Neural cell (in vitro differentiated cells): ENCODE measurements around the gene C22orf23. TPM values are rescaled to one million over a fixed set of nuclear protein-coding genes. Genes with fewer than 3 reads are reported as not detected.

ENCODE experiments used
- H2AFZ ChIP-seq: fragments of 200-600, 300-800 bp; sonication (generic), shearing (Covaris generic); 2 replicates; pipeline ENCODE4 v1.6.0; 2014; ENCODE audit warnings: low read depth, mild to moderate bottlenecking, antibody characterized with exemption, low read length, moderate library complexity
- H3F3A ChIP-seq: fragments of 200-600 bp; shearing (Covaris generic); 2 replicates; pipeline ENCODE4 v1.6.1; 2016; ENCODE audit warnings: mild to moderate bottlenecking, moderate library complexity, mixed read lengths, antibody characterized with exemption, low read length; ENCODE audit not compliant: insufficient read depth, poor library complexity, severe bottlenecking
- H3K27ac ChIP-seq: fragments of 200-600, 300-800 bp; sonication (generic), shearing (Covaris generic); 2 replicates; pipeline ENCODE4 v1.5.1; 2014; ENCODE audit warnings: mild to moderate bottlenecking, low read length, moderate library complexity
- H3K27me3 ChIP-seq: fragments of 300-800, 200-600 bp; sonication (generic), shearing (Covaris generic); 2 replicates; pipeline ENCODE4 v1.6.0; 2014; ENCODE audit warnings: mild to moderate bottlenecking, low read depth, low read length, moderate library complexity; ENCODE audit not compliant: insufficient read depth
- H3K36me3 ChIP-seq: fragments of 300-800, 200-600 bp; sonication (generic), shearing (Covaris generic); 2 replicates; pipeline ENCODE4 v1.5.1; 2014; ENCODE audit warnings: mild to moderate bottlenecking, antibody characterized with exemption, low read length, moderate library complexity; ENCODE audit not compliant: insufficient read depth
- H3K4me2 ChIP-seq: fragments of 300-800, 200-600 bp; sonication (generic), shearing (Covaris generic); 2 replicates; pipeline ENCODE4 v1.6.0; 2014; ENCODE audit warnings: mild to moderate bottlenecking, low read length
- H3K4me3 ChIP-seq: fragments of 300-800, 200-600 bp; sonication (generic), shearing (Covaris generic); 2 replicates; pipeline ENCODE4 v1.5.1; 2014; ENCODE audit warnings: mild to moderate bottlenecking, low read length, moderate library complexity
- H3K79me2 ChIP-seq: fragments of 200-600 bp; shearing (Covaris generic); replicated peaks from 2 replicates; pipeline ENCODE4 v1.6.0; 2014; ENCODE audit warnings: mild to moderate bottlenecking, low read length, moderate library complexity; ENCODE audit not compliant: insufficient read depth
- H3K9ac ChIP-seq: fragments of 300-800, 200-600 bp; sonication (generic), shearing (Covaris generic); 2 replicates; pipeline ENCODE4 v1.6.1; 2016; ENCODE audit warnings: mild to moderate bottlenecking, low read length, mixed read lengths
- H3K9me2 ChIP-seq: fragments of 200-600 bp; shearing (Covaris generic); 2 replicates; pipeline ENCODE4 v1.6.1; 2016; ENCODE audit warnings: mild to moderate bottlenecking, low read length, mixed read lengths; ENCODE audit not compliant: insufficient read depth
- H3K9me3 ChIP-seq: fragments of 200-600, 300-800 bp; sonication (generic), shearing (Covaris generic); 2 replicates; pipeline ENCODE4 v1.6.1; 2016; ENCODE audit warnings: mild to moderate bottlenecking, mixed run types, low read length, moderate library complexity, mixed read lengths
- H4K20me1 ChIP-seq: fragments of 200-600 bp; shearing (Covaris generic); 2 replicates; pipeline ENCODE4 v1.6.1; 2016; ENCODE audit warnings: mild to moderate bottlenecking, mixed run types; ENCODE audit not compliant: insufficient read depth
- CTCF ChIP-seq: fragments of 450-650 bp; IDR thresholded peaks from 2 replicates; pipeline ENCODE4 v1.5.1; 2014; ENCODE audit warnings: antibody characterized with exemption, mild to moderate bottlenecking, moderate library complexity; ENCODE audit not compliant: poor library complexity, severe bottlenecking
- EP300 ChIP-seq: fragments of 450-650 bp; conservative IDR thresholded peaks from 2 replicates; pipeline ENCODE4 v1.6.1; 2014; ENCODE audit warnings: antibody characterized with exemption, mild to moderate bottlenecking, moderate library complexity; ENCODE audit not compliant: poor library complexity, severe bottlenecking
- EZH2 ChIP-seq: fragments of 200-600, 300-800 bp; shearing (Covaris generic), sonication (generic); IDR thresholded peaks from 2 replicates; pipeline ENCODE4 v1.6.1; 2014; ENCODE audit warnings: antibody characterized with exemption, low read length, borderline replicate concordance, mild to moderate bottlenecking; ENCODE audit not compliant: insufficient read depth, poor library complexity, severe bottlenecking
- MXI1 ChIP-seq: fragments of 450-650 bp; conservative IDR thresholded peaks from 2 replicates; pipeline ENCODE4 v1.6.1; 2014; ENCODE audit warnings: antibody characterized with exemption, mild to moderate bottlenecking; ENCODE audit not compliant: poor library complexity, severe bottlenecking
- POLR2AphosphoS5 ChIP-seq: IDR thresholded peaks from 2 replicates; pipeline ENCODE4 v1.6.1; 2012
- RAD21 ChIP-seq: fragments of 450-650 bp; conservative IDR thresholded peaks from 2 replicates; pipeline ENCODE4 v1.6.1; 2014; ENCODE audit warnings: antibody characterized with exemption, mild to moderate bottlenecking, moderate library complexity
- REST ChIP-seq: IDR thresholded peaks from 2 replicates; pipeline ENCODE4 v1.6.1; 2012; ENCODE audit warnings: borderline replicate concordance
- SMC3 ChIP-seq: fragments of 450-650 bp; conservative IDR thresholded peaks from 2 replicates; pipeline ENCODE4 v1.6.1; 2014; ENCODE audit warnings: antibody characterized with exemption, mild to moderate bottlenecking, moderate library complexity; ENCODE audit not compliant: poor library complexity
- TAF1 ChIP-seq: IDR thresholded peaks from 2 replicates; pipeline ENCODE4 v1.6.1; 2012; ENCODE audit warnings: low read depth
- polyA plus RNA-seq: library from polyadenylated mRNA; depleted of rRNA; stranded (reverse); fragments of >200 nt; gene quantifications from 2 replicates; pipeline ENCODE4 v1.2.3, GENCODE V29; 2014

Gene C22orf23
- polyA plus RNA-seq, 1 donor from 2014 or later, result 1.3 TPM

- H3K79me2 ChIP-seq, result no peaks in the 10 kb centered on the region
- no peak overlapping the region for H3K4me3 ChIP-seq
- no peak overlapping the region for H2AFZ ChIP-seq
- no peaks in the 10 kb centered on the region for H3F3A ChIP-seq
- H3K9ac ChIP-seq, result no peak overlapping the region
- H3K36me3 ChIP-seq, result no peaks in the 10 kb centered on the region
- no peak overlapping the region for H3K4me2 ChIP-seq
- no peak for TF ChIP-seq SMC3
- H4K20me1 ChIP-seq, result no peaks in the 10 kb centered on the region
- no peaks in the 10 kb centered on the region for H3K27me3 ChIP-seq
- H3K27ac ChIP-seq, result no peak overlapping the region
- H3K9me3 ChIP-seq, result no peaks in the 10 kb centered on the region
- H3K9me2 ChIP-seq, result no peaks in the 10 kb centered on the region
Observed at GRCh38 chr22:37930270-37930951, 23.0 kb downstream of the C22orf23 start.

GRCh38 chr22:37929390-37929789 lies 24.0 kb downstream of the C22orf23 start:
- H3K79me2 ChIP-seq, result no peaks in the 10 kb centered on the region
- TF ChIP-seq EP300, result no peak
- no peak for TF ChIP-seq CTCF
- no peak for TF ChIP-seq REST
- TF ChIP-seq RAD21, result no peak
- TF ChIP-seq TAF1, result no peak
- no peak for TF ChIP-seq SMC3
- TF ChIP-seq EZH2, result no peak
- no peak for TF ChIP-seq POLR2AphosphoS5
- TF ChIP-seq MXI1, result no peak
- H3K9me2 ChIP-seq, result no peaks in the 10 kb centered on the region
- H3K9me3 ChIP-seq, result no peaks in the 10 kb centered on the region
- H4K20me1 ChIP-seq, result no peaks in the 10 kb centered on the region
- no peaks in the 10 kb centered on the region for H3K36me3 ChIP-seq
- H3K4me3 ChIP-seq, result no peak overlapping the region
- no peaks in the 10 kb centered on the region for H3K27me3 ChIP-seq
- H3K27ac ChIP-seq, result no peak overlapping the region
- no peak overlapping the region for H2AFZ ChIP-seq
- no peaks in the 10 kb centered on the region for H3F3A ChIP-seq
- no peak overlapping the region for H3K4me2 ChIP-seq
- no peak overlapping the region for H3K9ac ChIP-seq

GRCh38 chr22:37927637-37927936 lies 25.8 kb downstream of the C22orf23 start:
- TF ChIP-seq POLR2AphosphoS5 (no peak), TAF1 (no peak), REST (no peak), MXI1 (no peak), CTCF (no peak), EP300 (no peak), EZH2 (no peak), SMC3 (no peak), RAD21 (no peak)
- no peak overlapping the region for H3K4me2 ChIP-seq

More at GRCh38 chr22:37927637-37927936, 25.8 kb downstream of the C22orf23 start:
- Histone ChIP-seq H3K9me2 (no peaks in the 10 kb centered on the region), H3K36me3 (no peaks in the 10 kb centered on the region), H3K9me3 (no peaks in the 10 kb centered on the region), H3K27ac (no peak overlapping the region), H3K27me3 (no peaks in the 10 kb centered on the region), H3K9ac (no peak overlapping the region), H2AFZ (no peak overlapping the region), H4K20me1 (no peaks in the 10 kb centered on the region), H3F3A (no peaks in the 10 kb centered on the region), H3K79me2 (no peaks in the 10 kb centered on the region), H3K4me3 (no peak overlapping the region)
